HG03066 (cell line): ENCODE results near the gene KRTAP21-2.
"Not testable (repeated sequence)": the region's sequence is repeated elsewhere in the genome, so short reads cannot be mapped to it uniquely, and the experiment has no call there.

Experiments
- ATAC-seq: cut with Tn5 transposase; IDR thresholded peaks from one replicate; pipeline ENCODE4 v1.9.1; 2021; ENCODE audit warnings: low read depth; ENCODE audit not compliant: unreplicated experiment

Gene KRTAP21-2

DNA sequence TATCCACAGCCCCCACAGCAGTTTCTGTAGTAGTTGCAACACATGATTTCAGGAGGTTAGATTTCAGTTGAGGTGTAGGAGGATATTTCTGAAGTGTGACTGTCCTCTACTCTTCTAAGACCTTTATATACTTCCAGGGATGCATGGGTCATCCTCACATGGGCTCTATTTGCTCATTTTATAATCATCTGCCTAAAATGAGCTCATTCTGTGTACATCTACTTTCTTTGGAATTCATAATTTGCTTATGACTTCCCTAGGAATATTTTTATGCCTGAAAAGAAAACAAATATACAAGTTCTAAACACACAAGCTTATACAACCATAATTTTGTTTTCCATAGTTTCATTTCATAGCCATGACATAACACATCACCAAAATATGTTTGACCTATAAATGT lies at the start of gene KRTAP21-2:
Gene KRTAP21-2 (minus strand): TSS at position 101 of the 400 bp plus-strand sequence. CDS start 57 bp downstream, at position 44.
- ATAC-seq = no peak

DNA sequence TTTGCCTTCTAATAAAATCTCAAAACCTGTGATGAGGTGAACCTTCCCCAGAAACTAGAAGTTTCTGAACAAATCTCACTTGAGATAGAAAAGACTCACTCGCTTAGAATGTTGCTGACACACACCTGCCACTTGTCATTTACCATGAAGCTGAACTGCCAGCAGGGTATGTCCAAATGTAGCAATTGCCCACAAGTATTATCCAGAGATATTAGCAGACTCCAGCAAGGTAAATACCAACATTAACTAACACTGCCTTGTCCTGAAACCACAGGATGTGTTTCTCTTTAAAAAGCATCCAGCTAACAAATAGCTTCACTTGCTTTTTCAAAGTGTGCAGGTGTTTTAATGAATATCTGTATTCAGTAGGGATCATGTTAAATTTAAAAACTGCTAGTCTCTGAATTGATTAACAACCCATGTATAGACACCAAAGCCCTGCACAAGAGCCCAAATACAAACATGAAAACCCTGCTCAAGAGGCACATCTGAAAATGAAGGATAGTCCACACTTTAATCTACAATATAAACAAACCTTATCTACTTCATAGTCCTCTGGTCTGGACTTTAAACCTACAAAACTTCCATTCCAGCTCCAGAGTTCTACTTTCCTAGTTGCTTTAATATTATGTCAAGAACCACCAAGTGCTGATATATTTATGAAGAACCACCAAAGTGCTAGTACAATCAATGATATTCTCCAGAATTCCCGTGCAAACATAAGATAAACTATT lies 46.7 kb upstream of the KRTAP21-2 start:
- no peak for ATAC-seq

DNA sequence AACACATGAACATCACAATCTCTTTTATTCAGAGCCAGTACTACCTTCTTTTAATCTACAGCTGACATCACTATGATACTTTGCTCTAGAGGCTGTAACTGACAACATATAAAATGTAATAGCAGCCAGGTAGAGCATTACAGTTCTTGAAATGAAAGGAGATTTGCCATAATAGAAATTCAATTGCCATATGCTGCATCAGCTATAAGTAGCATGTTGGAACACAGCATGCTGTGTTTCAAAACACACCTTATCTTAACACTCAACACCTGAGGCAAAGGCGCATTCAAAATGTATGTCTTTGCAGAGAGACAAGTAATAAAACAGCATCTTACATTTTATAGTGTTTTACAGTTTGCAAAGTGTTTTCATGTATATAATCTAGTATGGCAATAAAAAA lies 32.2 kb upstream of the KRTAP21-2 start:
- ATAC-seq = no peak

DNA sequence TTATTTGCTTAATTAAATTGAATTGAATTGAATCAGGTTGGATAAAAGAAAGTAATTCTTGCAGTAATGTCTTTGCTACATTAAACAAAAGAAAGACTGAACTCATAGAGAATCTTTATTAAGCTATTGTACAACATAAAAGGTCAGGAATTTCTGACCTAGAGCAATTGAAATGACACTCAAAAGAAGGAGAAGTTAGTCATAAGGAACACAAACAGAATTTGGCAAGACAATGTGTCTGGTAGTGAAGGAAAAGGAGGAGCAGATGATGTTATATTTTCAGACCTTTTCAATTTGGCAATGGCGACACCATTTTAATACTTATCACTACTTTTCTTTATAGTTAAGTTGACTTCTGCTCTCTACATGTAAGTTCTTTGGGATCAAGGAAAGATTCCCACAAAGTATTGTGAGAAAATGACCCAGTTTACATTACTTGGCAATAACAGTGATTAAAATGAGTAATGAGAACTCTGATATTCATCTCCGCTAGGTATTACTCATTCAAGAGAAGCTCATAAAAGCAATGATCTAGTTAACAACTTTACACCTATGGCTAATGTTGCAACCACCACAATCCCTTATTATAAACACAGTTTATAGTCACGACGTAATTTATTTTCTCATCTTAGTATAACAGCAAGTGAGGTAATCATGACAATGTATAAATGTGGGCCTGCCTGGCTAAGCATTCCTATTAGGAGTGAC lies 22.8 kb upstream of the KRTAP21-2 start:
- ATAC-seq = no peak

DNA sequence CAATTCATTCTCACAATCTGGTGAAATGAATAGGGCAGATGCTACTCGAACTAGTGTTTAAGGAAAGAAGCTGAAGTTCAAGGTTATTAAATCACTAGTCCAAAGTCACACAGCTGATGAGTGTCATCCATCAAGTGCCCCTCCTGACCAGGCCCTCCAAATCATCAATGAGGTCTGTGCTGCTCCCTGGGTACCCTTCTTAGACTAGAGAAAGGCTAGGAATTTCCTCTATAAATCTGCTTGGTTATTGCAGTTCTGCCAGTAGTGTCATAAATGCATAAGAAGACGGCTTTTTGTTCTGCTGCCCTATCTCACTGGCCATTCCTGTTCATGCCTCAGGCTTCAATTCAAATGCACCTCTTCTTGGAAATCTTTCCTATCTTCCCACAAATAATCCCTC lies 13.7 kb upstream of the KRTAP21-2 start:
- ATAC-seq = no peak

DNA sequence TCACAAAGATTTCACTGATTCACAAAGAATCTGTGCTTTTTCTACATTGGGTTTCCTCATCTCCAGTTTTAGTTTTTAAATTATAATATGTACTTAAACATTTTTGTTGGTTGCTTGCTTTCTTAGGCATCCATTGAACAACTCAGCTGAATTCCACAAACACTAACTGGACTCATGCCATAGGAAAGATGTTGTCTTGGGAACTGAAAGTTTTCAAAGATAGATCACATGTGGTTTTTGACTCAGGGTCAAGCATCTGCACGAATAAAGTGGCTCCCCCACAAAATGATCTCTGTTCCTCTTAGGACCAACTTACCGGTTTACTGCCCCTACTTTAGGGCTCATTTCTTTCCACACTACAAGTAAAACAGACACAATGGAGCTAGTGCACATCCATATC lies 11.2 kb upstream of the KRTAP21-2 start:
- no peak for ATAC-seq

DNA sequence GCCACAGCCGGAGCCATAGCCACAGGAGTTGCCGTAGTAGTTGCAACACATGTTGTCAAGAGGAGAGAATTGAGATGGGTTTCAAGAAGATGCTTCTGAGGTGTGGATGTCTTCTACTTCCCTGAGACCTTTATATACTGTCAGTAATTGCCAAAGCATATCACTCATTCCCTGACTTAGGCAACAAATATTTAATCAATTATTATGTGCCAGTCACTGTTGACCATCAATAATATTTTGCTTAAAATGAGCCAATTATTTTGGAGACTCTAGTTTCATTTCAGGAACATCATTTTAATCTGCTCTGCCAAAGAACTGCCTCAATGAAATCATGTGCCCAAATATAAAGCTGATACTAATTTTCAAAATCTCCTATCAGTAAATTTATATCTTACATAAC lies 8.3 kb upstream of the KRTAP21-2 start, which contains the start of gene KRTAP21-1:
Gene KRTAP21-1 (minus strand): TSS at position 101 of the 400 bp plus-strand sequence. CDS start 50 bp downstream, at position 51.
- ATAC-seq = not testable (repeated sequence)

DNA sequence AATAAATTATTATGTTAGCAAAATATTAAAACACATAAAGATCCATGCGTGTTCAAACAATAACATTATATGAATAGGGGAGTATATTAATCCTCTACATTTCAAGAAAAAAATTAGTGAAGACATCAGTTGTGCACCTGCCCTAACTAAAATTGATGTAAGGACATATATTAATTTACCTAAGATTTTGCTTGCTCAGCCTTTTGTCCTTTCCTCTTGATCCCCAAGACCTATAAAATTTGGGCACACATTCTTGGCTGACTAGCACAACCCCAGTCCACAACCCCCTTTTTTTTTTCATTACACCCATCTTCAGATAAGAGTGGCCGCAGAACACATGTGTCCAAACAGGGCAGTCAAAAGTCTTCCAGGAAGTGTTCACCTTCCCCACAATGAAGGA lies 6.6 kb downstream of the KRTAP21-2 start:
- ATAC-seq = no peak

DNA sequence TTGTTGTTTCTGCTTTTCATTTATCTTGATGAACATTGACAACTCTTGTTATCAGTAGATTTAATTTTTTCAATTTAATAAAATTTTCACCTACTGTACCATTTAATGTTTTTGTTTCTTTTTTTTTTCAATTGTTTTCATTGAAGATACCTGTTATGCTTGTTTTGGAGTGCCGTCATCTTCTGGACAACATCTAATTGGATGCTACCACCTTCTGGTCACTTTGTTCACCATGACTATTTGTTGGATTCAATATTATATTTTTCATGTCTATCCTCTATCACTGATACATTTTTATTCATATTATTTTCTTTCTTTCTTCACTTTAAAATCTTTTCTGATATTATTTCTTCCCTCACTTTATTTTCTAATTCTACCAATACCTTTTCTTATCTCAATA lies 14.0 kb downstream of the KRTAP21-2 start:
- ATAC-seq = no peak

DNA sequence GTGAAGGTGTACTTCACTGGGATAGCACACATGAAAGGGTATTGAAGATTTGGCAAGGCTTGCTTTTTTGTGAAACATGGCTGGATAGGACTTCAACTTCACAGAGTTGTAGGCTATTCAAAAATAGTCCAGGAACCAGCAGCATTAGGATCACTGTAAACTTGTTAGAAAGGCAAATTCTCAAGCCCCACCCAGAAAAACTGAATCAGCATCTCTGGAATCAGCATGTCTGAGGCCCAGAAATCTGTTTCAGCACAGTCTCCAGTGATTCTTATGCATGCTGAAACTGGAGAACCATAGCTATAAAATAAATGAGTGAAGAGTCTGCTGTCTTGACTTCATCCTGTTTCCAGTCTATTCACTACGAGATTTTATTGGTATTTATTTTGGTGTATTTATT lies 20.3 kb downstream of the KRTAP21-2 start:
- ATAC-seq = no peak

DNA sequence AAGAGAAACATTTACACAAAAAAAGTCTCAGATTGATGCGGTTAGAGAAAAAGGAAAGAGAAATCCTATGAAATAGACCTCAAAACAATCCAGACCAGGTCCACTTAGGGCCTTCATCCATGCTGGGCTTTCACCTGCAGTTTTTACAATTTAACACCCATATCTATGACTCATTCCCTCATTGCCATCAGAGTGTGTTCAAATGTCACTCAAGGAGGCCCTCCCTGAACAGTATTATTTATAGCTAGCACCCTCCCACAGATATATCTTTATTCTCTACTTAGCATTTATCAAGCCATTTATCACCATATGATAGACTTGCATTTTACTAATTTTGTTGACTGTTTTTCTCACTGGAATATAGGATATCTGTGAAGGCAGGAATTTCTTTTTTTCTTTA lies 27.7 kb downstream of the KRTAP21-2 start:
- no peak for ATAC-seq

DNA sequence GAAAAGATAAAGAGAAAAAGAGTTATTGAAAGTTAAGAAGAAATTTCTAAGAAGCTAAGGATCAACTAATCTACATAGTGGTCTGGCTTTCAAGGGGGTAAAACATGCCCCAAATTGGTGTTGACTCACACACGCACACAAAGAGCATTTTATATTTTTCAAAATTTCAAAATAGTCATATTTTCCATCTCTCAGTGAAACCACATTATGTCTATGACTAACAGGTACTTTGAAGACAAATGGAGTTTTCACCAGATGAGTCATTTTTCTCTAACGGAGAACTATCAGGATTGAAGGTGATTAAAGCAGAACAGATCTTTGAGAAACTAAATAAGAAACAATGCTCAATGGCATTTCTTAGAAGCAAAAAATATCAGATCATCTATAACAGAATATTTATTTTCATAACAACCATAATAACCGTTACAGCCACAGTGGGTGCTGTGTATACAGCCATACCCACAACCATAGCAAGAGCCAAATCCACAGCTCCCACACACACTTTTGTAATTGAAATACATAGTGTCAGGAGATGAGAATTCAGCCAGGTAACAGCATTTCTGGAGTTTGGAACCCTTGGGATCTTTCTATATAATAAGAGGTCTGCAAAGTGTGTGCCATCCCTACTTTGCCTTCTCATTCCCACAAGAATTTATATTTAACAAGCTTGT lies 28.7 kb downstream of the KRTAP21-2 start, which contains the start of gene KRTAP21-3:
Gene KRTAP21-3 (minus strand): TSS at position 539 of the 671 bp plus-strand sequence. CDS start 18 bp downstream, at position 521.
- ATAC-seq = no peak

DNA sequence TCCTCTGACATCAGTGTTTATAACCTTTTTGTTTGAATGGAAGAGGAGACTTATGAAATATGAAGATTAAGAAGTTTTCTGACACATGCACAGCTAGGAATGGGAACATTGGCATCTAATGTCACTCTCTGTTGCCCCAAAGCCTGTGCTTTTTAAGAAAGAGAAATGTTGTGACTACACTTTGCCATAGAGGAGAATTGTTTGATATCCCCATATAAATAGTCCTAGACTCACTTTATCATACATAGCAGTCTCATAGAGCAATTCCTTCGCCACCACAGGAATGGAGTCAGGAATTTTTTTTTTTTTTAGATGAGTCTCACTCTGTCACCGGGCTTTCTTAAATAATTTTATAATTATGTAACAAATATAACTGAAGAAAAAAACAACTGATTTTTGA lies 30.0 kb downstream of the KRTAP21-2 start:
- ATAC-seq = no peak

DNA sequence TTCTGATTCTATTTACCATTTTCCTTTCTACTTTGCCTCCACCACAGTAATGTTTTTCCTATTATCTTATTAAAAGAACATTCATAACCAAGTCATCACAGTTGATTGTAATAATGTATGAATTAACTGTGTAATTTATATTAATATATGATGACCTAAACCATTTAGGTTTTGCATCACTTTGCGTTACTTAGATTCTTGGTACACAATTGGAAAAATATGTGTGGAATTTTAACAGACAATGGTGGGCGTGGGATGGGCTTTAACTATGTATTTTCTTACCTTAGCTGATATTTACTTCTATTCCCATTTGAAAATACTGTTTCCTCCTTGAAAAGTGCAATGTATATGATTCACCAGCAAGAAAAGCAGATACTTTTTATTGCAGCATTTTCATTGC lies 32.1 kb downstream of the KRTAP21-2 start:
- no peak for ATAC-seq

DNA sequence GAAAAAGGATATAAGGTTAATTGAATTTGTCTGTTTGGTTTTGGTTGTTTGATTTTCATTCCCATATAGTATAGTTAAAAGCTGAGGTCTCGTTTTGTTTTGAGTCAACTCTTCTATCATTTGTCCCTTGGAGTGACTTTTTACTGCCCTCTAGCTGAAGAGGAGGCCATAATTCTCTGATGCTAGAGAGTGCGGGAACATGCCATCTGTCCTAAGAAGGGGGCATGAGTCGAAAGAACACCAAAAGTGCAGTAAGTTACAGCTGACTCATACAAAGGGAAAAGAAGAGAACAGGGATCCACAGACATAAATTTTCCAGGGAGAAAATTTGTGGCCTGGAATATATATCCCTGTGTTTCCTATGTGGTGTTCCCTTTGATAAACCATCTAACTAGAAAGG lies 32.6 kb downstream of the KRTAP21-2 start:
- no peak for ATAC-seq

DNA sequence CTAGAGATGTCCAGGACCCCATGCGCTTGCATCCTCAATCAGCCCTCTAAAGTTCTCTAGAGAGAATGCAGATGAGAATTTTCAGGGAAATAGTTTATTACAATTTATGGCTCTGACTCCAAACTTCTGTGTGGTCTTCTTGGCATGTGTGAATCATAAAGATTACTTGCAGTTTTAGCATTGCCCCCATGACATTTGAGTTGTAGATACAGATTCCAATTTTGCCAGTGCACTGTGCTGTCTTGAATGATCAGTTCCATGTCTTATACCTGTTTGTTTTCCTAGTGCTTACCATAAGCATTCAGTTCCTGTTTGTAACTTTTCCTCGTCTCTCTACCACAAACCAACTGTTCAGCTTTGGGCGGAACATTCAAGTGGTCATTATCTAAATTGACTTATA lies 33.3 kb downstream of the KRTAP21-2 start:
- ATAC-seq = no peak

DNA sequence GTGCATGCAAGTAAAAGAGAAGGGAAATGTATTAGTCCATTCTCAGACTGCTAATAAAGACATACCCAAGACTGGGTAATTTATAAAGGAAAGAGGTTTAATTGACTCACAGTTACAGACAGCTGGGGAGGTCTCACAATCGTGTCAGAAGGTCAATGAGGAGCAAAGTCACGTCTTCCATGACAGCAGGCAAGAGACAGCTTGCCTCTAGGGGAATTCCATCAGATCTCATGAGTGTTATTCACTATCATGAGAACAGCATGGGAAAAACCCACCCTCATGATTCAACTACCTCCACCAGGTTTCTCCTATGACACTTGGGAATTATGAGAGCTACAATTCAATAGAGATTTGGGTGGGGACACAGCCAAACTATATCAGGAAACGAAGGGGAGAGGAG lies 36.6 kb downstream of the KRTAP21-2 start:
- ATAC-seq = no peak

DNA sequence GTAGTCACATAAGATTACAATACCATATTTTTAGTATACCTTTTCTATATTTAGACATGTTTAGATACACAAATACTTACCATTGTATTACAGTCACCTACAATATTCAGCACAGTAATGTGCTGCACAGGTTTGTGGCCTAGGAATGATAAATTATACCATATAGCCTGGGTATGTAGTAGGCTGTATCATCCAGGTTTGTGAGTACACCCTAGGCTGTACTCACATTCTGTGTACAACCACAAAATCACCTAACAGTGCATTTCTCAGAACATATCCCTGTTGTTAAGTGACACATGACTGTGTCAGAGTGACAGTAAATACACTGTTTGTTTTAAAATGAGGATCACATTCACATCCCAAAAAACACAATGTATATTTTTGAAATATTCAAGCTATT lies 39.6 kb downstream of the KRTAP21-2 start:
- no peak for ATAC-seq
